HG02973 (cell line): ENCODE data around the gene KRT79.

ENCODE experiments used
- ATAC-seq: cut with Tn5 transposase; IDR thresholded peaks from one replicate; pipeline ENCODE4 v1.9.1; 2021; ENCODE audit warnings: moderate library complexity; ENCODE audit not compliant: unreplicated experiment

The KRT79 gene

GRCh38 chr12:52774629-52775250 lies 59.4 kb downstream of the KRT79 start:
- ATAC-seq: no peak

GRCh38 chr12:52772772-52773171 lies 61.3 kb downstream of the KRT79 start:
- ATAC-seq: no peak

GRCh38 chr12:52772188-52772587 lies 61.9 kb downstream of the KRT79 start:
- ATAC-seq: no peak

GRCh38 chr12:52771505-52771904 lies 62.6 kb downstream of the KRT79 start:
- no peak for ATAC-seq
